Sigmoid colon (tissue), 7 donors: ENCODE results near the gene DCST1. TPM values are rescaled to one million over a fixed set of nuclear protein-coding genes. Genes with fewer than 3 reads are reported as not detected.
"Not testable (repeated sequence)": the region's sequence is repeated elsewhere in the genome, so short reads cannot be mapped to it uniquely, and the experiment has no call there.

ENCODE experiments used
- DNase-seq: peaks from one replicate; pipeline ENCODE4 v3.0.0-alpha.2; 2019
- H3K27ac ChIP-seq, 4 donors: fragments of 200-600 bp; sonication (generic); one replicate each; pipeline ENCODE4 v1.5.1; 2016 to 2019; ENCODE audit warnings: mild to moderate bottlenecking in 1 of 4
- H3K27me3 ChIP-seq, 3 donors: fragments of 200-600 bp; sonication (generic); one replicate each; pipeline ENCODE4 v1.5.1; 2019; ENCODE audit warnings: mild to moderate bottlenecking in 1 of 3
- H3K36me3 ChIP-seq, 4 donors: fragments of 200-600 bp; sonication (generic); one replicate each; pipeline ENCODE4 v1.5.1; 2016 to 2019
- H3K4me1 ChIP-seq, 4 donors: fragments of 200-600 bp; sonication (generic); one replicate each; pipeline ENCODE4 v1.5.1; 2017 to 2019
- H3K4me3 ChIP-seq, 4 donors: fragments of 200-600 bp; sonication (generic); one replicate each; pipeline ENCODE4 v1.5.1; 2017 to 2019; ENCODE audit warnings: mild to moderate bottlenecking in 2 of 4, moderate library complexity in 1 of 4
- H3K9me3 ChIP-seq, 4 donors: fragments of 200-600 bp in 3 of 4; sonication (generic) in 3 of 4; one replicate each; pipeline versions ENCODE4 v1.5.1 to v1.6.1; 2013 to 2019
- EP300 ChIP-seq, 4 donors: sonication (generic); formaldehyde crosslinking; IDR thresholded peaks; one replicate each; pipeline ENCODE4 v1.6.1; 2017; ENCODE audit warnings: antibody characterized with exemption in 4 of 4
- POLR2A ChIP-seq, 2 donors: fragments of 450-650 bp; IDR thresholded peaks; one replicate each; pipeline ENCODE4 v1.6.1; 2016; ENCODE audit warnings: antibody characterized with exemption in 2 of 2, mild to moderate bottlenecking in 2 of 2, moderate library complexity in 2 of 2
- POLR2AphosphoS5 ChIP-seq, 4 donors: sonication (generic); formaldehyde crosslinking; IDR thresholded peaks; one replicate each; pipeline ENCODE4 v1.6.1; 2017; ENCODE audit warnings: antibody characterized with exemption in 4 of 4
- WGBS, 2 donors: extraction: QIAGEN DNeasy Blood & Tissue Kit; methylation state at CpG; one replicate each; pipeline ENCODE4 v1.1.7; 2013; 5-methylcytosine and 5-hydroxymethylcytosine counted together
- intact Hi-C: fragments of 100-400 bp; cut with DNase I; formaldehyde crosslinking; loops from one replicate; pipeline ENCODE4 v1.15.1; 2023
- polyA plus RNA-seq, 3 donors: library from polyadenylated mRNA; stranded (reverse); fragments of 200-250 nt; gene quantifications; one replicate each; pipeline ENCODE4 v1.2.3, GENCODE V29; 2013
- total RNA-seq, 4 donors: library from RNA; depleted of rRNA; stranded (reverse); fragments of >200 nt; gene quantifications; one replicate each; pipeline ENCODE4 v1.1.0, GENCODE V29; 2016
- TF ChIP-seq, protein P1 (sequence below), 4 experiments: fragments of 450-650 bp in 3 of 4; fragments of 200-600 bp in 1 of 4; IDR thresholded peaks; one replicate each; pipeline ENCODE4 v1.5.1; 2016 to 2019; ENCODE audit warnings: antibody characterized with exemption in 4 of 4, mild to moderate bottlenecking in 3 of 4, moderate library complexity in 2 of 4
- donor health status: healthy with polysubstance abuse.
- donor health status: Bipolar disorder and iron deficiency.
- donor health status: healthy.

The DCST1 gene
- total and polyA plus RNA-seq, 7 donors: 0.09 to 0.16 TPM; not detected in 5

DNA sequence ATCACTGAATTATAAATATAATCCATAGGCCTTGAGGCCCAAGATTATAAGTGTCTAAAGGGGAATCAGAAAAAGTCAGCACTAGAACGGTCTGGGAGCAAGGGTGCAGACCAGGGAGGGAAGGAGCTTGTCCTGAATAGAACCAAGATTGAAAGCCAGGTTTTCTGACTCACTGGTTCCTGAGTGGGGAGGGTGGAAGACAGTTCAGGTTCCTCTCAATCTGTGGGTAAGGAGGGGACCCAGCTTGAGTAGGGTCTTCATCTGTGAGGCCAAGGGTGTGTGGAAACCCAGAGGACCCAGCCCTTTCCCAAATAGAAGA is 39.4 kb upstream of the DCST1 start:
- Histone ChIP-seq H3K9me3 (no peaks in the 10 kb centered on the region), H3K4me3 (no peak overlapping the region), H3K27me3 (no peaks in the 10 kb centered on the region), H3K36me3 (peaks cover 0 to 31% (median 5%) of the 10 kb centered on the region in 4 donors), H3K4me1 (peaks cover 0 to 14% (median 11%) of the 10 kb centered on the region in 4 donors), H3K27ac (no peak overlapping the region)
- no peak for TF ChIP-seq EP300 (IDR thresholded peaks at IDR 0.05)
- TF ChIP-seq, protein P1, sequence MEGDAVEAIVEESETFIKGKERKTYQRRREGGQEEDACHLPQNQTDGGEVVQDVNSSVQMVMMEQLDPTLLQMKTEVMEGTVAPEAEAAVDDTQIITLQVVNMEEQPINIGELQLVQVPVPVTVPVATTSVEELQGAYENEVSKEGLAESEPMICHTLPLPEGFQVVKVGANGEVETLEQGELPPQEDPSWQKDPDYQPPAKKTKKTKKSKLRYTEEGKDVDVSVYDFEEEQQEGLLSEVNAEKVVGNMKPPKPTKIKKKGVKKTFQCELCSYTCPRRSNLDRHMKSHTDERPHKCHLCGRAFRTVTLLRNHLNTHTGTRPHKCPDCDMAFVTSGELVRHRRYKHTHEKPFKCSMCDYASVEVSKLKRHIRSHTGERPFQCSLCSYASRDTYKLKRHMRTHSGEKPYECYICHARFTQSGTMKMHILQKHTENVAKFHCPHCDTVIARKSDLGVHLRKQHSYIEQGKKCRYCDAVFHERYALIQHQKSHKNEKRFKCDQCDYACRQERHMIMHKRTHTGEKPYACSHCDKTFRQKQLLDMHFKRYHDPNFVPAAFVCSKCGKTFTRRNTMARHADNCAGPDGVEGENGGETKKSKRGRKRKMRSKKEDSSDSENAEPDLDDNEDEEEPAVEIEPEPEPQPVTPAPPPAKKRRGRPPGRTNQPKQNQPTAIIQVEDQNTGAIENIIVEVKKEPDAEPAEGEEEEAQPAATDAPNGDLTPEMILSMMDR (IDR thresholded peaks at IDR 0.05): no peak
- TF ChIP-seq POLR2A (IDR thresholded peaks at IDR 0.05): no peak
- no peak for TF ChIP-seq POLR2AphosphoS5 (IDR thresholded peaks at IDR 0.05)
- WGBS, 2 donors: 64 to 79% methylated on average over 1 of the region's 1 CpG
- DNase-seq: no peak
- intact Hi-C loops: no loop called here

- H3K4me1 ChIP-seq: peaks cover 0 to 17% (median 14%) of the 10 kb centered on the region in 4 donors
- H3K27me3 ChIP-seq: no peaks in the 10 kb centered on the region
- H3K9me3 ChIP-seq: no peaks in the 10 kb centered on the region
- intact Hi-C loops: no loop called here
- H3K27ac ChIP-seq: no peak overlapping the region
- no peak for TF ChIP-seq POLR2A (IDR thresholded peaks at IDR 0.05)
- no peak for TF ChIP-seq POLR2AphosphoS5 (IDR thresholded peaks at IDR 0.05)
- TF ChIP-seq EP300 (IDR thresholded peaks at IDR 0.05): no peak
- TF ChIP-seq, protein P1 (IDR thresholded peaks at IDR 0.05): no peak
- no peak overlapping the region for H3K4me3 ChIP-seq
- 48 to 56% methylated on average over 3 of the region's 3 CpGs for WGBS, 2 donors
- no peak for DNase-seq
- H3K36me3 ChIP-seq: peaks cover 0 to 28% (median 5%) of the 10 kb centered on the region in 4 donors
These were observed 39.0 kb upstream of the DCST1 start for GRCh38 chr1:154994591-154994990.

GRCh38 chr1:154995301-154995983 is 38.2 kb upstream of the DCST1 start:
- whole genome bisulfite sequencing, 2 donors: 54 to 70% methylated on average over 13 of the region's 13 CpGs
- H3K9me3 ChIP-seq, H3K27ac ChIP-seq, H3K27me3 ChIP-seq, H3K4me3 ChIP-seq: not testable (repeated sequence)
- H3K4me1 ChIP-seq: peaks cover 0 to 26% (median 22%) of the 10 kb centered on the region in 4 donors
- intact Hi-C loops: loop anchor here (5.0 kb wide), 1 partner anchor 33 kb away; the partner anchor contains the start of gene PYGO2
- peak; percentile 77 for DNase-seq
- H3K36me3 ChIP-seq: peaks cover 0 to 19% (median 2%) of the 10 kb centered on the region in 4 donors
- TF ChIP-seq, protein P1 (IDR thresholded peaks at IDR 0.05): peak in 1 of 4 experiments; percentile 26

DNA sequence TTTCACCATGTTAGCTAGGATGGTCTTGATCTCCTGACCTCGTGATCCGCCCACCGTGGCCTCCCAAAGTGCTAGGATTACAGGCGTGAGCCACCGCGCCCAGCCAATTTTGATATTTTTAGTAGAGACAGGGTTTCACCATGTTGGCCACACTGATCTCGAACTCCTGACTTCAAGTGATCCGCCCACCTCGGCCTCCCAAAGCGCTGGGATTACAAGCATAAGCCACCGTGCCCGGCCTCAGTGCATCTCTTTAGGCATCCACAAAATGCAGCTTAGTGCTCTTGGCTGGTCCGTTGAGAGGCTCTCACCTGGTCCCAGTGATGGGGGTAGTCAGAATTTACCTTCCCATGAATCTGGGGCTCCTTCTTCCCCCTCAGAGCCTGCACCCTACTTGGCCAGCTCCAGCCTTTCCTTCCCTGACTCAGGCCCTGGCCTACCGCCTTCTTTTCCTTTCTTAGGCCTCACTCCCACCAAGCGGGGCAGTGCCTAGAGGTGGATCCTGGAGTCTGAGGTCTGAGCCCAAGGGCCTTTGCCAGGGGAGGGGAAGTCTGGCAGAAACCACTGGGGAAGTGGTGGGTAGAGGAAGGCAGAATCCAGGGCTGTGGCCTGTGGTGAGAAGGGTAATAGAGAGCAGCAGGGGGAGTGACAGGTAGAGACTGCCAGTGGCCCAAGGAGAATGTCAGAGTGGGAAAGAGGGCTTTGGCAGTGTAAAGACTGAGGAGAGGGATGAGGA is 36.5 kb upstream of the DCST1 start:
- H3K4me1 ChIP-seq: peaks cover 0 to 26% (median 22%) of the 10 kb centered on the region in 4 donors
- TF ChIP-seq EP300 (IDR thresholded peaks at IDR 0.05) (no peak), POLR2AphosphoS5 (IDR thresholded peaks at IDR 0.05) (no peak), POLR2A (IDR thresholded peaks at IDR 0.05) (no peak)
- TF ChIP-seq, protein P1 (IDR thresholded peaks at IDR 0.05): no peak
- no peak overlapping the region for H3K27ac ChIP-seq
- H3K27me3 ChIP-seq: no peaks in the 10 kb centered on the region
- H3K36me3 ChIP-seq: peaks cover 0 to 9% (median 0%) of the 10 kb centered on the region in 4 donors
- 82 to 88% methylated on average over 15 of the region's 15 CpGs for WGBS, 2 donors
- intact Hi-C loops: loop anchor here (5.0 kb wide), 1 partner anchor 35 kb away; the partner anchor contains the start of gene PYGO2
- H3K9me3 ChIP-seq: no peaks in the 10 kb centered on the region
- DNase-seq: peak; percentile 36
- no peak overlapping the region for H3K4me3 ChIP-seq
